ENCODE measurements around the gene TFCP2L1. TPM values are rescaled to one million over a fixed set of nuclear protein-coding genes. Genes with fewer than 3 reads are reported as not detected.

Gene TFCP2L1
- total RNA-seq, 2 donors from 2014 or later, result 54.2 to 103 TPM

DNA sequence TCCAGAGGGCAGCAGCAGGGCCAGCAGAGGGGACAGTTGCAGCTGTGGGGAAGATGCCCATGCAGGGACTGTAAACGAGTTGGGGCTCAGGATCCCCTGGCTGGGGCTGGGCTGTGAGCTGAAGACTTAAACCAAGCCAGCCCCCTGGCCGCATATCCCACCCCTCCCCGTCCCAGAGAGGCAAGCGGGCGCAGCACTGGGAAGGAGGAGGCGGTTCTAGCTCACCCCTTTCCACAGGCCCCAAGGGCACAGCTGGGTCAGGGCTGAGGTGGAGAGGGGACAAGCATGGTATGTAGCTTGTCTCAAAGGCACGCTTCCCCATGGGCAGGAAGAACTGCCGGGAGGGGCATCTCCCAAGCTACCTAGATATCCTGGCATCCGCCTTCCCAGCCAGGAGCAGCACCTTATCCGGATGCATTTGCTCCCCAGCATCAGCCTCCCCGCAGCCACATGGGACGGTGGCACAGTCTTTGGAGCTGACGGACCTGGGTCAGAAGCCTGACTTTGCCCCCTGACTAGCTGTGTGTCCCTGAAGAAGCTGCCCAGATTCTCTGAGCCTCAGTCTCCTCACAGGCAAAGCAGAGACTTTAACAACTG, 75.9 kb downstream of the TFCP2L1 start:
- TF ChIP-seq, protein P1, sequence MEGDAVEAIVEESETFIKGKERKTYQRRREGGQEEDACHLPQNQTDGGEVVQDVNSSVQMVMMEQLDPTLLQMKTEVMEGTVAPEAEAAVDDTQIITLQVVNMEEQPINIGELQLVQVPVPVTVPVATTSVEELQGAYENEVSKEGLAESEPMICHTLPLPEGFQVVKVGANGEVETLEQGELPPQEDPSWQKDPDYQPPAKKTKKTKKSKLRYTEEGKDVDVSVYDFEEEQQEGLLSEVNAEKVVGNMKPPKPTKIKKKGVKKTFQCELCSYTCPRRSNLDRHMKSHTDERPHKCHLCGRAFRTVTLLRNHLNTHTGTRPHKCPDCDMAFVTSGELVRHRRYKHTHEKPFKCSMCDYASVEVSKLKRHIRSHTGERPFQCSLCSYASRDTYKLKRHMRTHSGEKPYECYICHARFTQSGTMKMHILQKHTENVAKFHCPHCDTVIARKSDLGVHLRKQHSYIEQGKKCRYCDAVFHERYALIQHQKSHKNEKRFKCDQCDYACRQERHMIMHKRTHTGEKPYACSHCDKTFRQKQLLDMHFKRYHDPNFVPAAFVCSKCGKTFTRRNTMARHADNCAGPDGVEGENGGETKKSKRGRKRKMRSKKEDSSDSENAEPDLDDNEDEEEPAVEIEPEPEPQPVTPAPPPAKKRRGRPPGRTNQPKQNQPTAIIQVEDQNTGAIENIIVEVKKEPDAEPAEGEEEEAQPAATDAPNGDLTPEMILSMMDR (IDR thresholded peaks at IDR 0.05), result no peak
- no peaks in the 10 kb centered on the region for H3K36me3 ChIP-seq
- H3K4me3 ChIP-seq, result no peak overlapping the region
- peaks cover 18% of the 10 kb centered on the region for H3K4me1 ChIP-seq
- no peaks in the 10 kb centered on the region for H3K9me3 ChIP-seq
- intact Hi-C loops (cut with DNase I), result no loop called here
- DNase-seq, result no peak
- H3K9ac ChIP-seq (ENCODE audit: low read depth in 2 of 2, low read length in 2 of 2), result no peak overlapping the region
- H3K27me3 ChIP-seq, result no peaks in the 10 kb centered on the region
- H3K27ac ChIP-seq, result no peak overlapping the region

- intact Hi-C loops (cut with DNase I), result no loop called here
- Histone ChIP-seq H3K9ac (ENCODE audit: low read depth in 2 of 2, low read length in 2 of 2) (no peak overlapping the region), H3K27ac (no peak overlapping the region), H3K4me3 (no peak overlapping the region), H3K9me3 (no peaks in the 10 kb centered on the region), H3K4me1 (peaks cover 20% of the 10 kb centered on the region), H3K27me3 (no peaks in the 10 kb centered on the region), H3K36me3 (no peaks in the 10 kb centered on the region)
- DNase-seq, result no peak
- TF ChIP-seq, protein P1 (IDR thresholded peaks at IDR 0.05), result no peak
Observed at GRCh38 chr2:121207494-121207893, 77.5 kb downstream of the TFCP2L1 start.

DNA sequence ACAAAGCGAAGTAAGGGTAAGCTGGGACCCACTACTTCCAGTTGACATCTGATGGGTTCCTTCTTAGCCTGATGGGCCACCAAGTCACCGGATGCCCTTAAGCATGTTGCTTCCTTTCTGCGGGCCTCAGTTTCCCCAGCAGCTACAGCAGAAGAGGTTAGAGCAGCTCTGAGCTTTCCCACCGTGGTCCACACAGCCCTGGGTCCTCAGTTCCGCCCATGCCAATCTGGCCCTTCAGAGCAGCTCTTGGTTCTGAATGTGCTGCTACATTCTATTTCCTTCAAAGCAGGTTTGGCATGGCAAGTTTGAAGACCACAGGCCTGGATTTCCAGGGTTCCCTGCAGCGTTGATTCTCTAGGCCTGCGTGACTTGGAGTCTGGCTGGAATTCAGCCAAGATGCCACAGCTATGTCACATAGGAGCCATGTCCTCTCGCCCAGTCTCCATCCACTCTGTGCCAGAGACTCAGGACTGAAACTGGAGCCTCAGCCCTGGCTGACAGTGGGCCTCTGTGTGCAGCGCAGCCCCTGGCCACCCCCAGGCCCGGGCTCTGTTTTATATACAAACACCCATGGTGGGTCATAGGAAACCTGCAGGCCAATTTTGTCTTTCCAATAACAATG, 79.6 kb downstream of the TFCP2L1 start:
- Histone ChIP-seq H3K4me3 (no peak overlapping the region), H3K9me3 (no peaks in the 10 kb centered on the region), H3K4me1 (peaks cover 11% of the 10 kb centered on the region), H3K27ac (no peak overlapping the region), H3K27me3 (no peaks in the 10 kb centered on the region), H3K36me3 (no peaks in the 10 kb centered on the region), H3K9ac (ENCODE audit: low read depth in 2 of 2, low read length in 2 of 2) (no peak overlapping the region)
- intact Hi-C loops (cut with DNase I), result no loop called here
- TF ChIP-seq, protein P1 (IDR thresholded peaks at IDR 0.05), result no peak
- no peak for DNase-seq

GRCh38 chr2:121203591-121204249, 81.3 kb downstream of the TFCP2L1 start:
- DNase-seq, result peak; percentile 59
- Histone ChIP-seq H3K4me1 (peaks cover 11% of the 10 kb centered on the region), H3K9me3 (no peaks in the 10 kb centered on the region), H3K4me3 (no peak overlapping the region), H3K27ac (peak overlapping the region; percentile 41), H3K36me3 (no peaks in the 10 kb centered on the region), H3K9ac (ENCODE audit: low read depth in 2 of 2, low read length in 2 of 2) (no peak overlapping the region), H3K27me3 (no peaks in the 10 kb centered on the region)
- intact Hi-C loops (cut with DNase I), result no loop called here
- TF ChIP-seq, protein P1 (IDR thresholded peaks at IDR 0.05), result no peak

DNA sequence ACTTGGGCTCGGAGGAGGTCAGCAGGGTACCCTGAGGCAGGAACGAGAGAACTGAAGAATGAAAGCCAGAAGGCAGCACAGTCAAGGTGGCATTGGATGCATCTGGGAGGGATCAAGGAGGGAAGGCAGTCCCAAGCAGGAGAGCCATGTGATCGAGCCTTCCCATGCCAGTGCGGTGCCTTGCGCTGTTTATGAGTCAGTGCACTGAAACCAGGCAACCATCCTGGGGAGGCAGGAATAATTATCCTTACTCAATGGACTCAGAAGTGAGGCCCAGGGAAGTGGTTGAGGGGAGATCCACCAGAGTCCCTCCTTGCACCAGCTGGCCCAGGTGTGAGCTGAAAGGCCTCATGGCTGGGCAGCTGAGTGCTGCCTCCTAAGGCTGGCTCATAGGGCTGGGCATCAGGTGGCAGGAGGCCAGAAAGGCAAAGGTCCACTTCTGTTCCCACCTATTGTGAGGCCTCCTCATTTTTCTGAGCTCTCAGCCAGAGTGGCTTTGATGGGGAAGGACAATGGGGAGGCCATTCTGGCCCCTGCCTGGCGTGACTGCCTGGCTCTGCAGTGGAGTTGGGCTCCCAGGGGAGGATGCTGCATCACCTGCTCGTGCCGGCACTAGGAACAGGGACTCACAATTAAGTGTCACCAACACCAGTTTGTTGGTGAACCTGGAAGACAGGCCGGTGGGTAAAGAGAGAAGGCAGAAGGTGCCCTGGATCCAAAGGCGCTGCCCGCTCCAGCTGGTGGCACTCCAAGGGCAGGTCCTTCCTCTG, 82.3 kb downstream of the TFCP2L1 start:
- DNase-seq, result peak; percentile 72
- TF ChIP-seq, protein P1 (IDR thresholded peaks at IDR 0.05), result no peak
- Histone ChIP-seq H3K27ac (peak overlapping the region; percentile 41), H3K27me3 (no peaks in the 10 kb centered on the region), H3K4me1 (peaks cover 11% of the 10 kb centered on the region), H3K9ac (ENCODE audit: low read depth in 2 of 2, low read length in 2 of 2) (peak overlapping the region in 1 of 2 donors; percentile 12), H3K4me3 (no peak overlapping the region), H3K36me3 (no peaks in the 10 kb centered on the region), H3K9me3 (no peaks in the 10 kb centered on the region)
- intact Hi-C loops (cut with DNase I), result no loop called here
